SK-N-SH (cell line): ENCODE measurements around the gene FGD4.

Source experiments
- EZH2phosphoT487 ChIP-seq: fragments of 200-600 bp; sonication (generic); IDR thresholded peaks from 2 replicates; pipeline ENCODE4 v1.6.1; 2017; ENCODE audit warnings: low read depth, mixed run types, mild to moderate bottlenecking, antibody characterized with exemption, moderate library complexity, borderline replicate concordance
- FOXJ3 ChIP-seq: sonication (generic); formaldehyde crosslinking; IDR thresholded peaks from 2 replicates; pipeline ENCODE4 v1.5.1; 2020; ENCODE audit warnings: mild to moderate bottlenecking, missing genetic modification reagents
- POLR2AphosphoS5 ChIP-seq: IDR thresholded peaks from 2 replicates; pipeline ENCODE4 v1.6.1; 2012; ENCODE audit warnings: low read depth, low read length
- RAD21 ChIP-seq: IDR thresholded peaks from 2 replicates; pipeline ENCODE4 v1.6.1; 2012; ENCODE audit warnings: mild to moderate bottlenecking, low read length
- TAF1 ChIP-seq: IDR thresholded peaks from 2 replicates; pipeline ENCODE4 v1.6.1; 2012; ENCODE audit warnings: low read depth, mild to moderate bottlenecking, low read length, moderate library complexity, borderline replicate concordance
- TF ChIP-seq, protein P1 (sequence below): fragments of 150-350 bp; IDR thresholded peaks from 2 replicates; pipeline ENCODE4 v1.6.1; 2017; ENCODE audit warnings: antibody characterized with exemption, low read length, low read depth, borderline replicate concordance
- TF ChIP-seq, protein P2 (sequence below): fragments of 200-600 bp; sonication (generic); IDR thresholded peaks from 2 replicates; pipeline ENCODE4 v1.6.1; 2017; ENCODE audit warnings: antibody characterized with exemption, mild to moderate bottlenecking, moderate library complexity
- TF ChIP-seq, protein P3 (sequence below): IDR thresholded peaks from 2 replicates; pipeline ENCODE4 v1.4.0; 2012; ENCODE audit warnings: low read depth, borderline replicate concordance
- TF ChIP-seq, protein P4 (sequence below): IDR thresholded peaks from 2 replicates; pipeline ENCODE4 v1.6.1; 2012; ENCODE audit warnings: mild to moderate bottlenecking, low read depth, low read length, moderate library complexity

DNA sequence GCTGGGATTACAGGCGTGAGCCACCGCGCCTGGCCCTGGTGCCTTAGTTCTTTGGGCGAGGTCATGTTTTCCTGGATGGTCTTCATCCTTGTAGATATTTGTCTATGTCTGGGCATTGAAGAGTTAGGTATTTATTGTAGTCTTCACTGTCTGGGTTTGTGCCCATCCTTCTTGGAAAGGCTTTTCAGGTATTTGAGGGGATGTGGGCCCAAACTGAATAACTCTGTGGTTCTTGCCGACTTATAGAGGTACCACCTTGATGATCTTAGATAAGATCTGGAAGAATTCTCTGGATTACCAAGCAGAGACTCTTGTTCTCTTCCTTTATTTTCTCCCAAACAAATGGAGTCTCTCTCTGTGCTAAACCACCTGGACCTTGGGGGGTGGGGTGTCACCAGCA lies 18.9 kb downstream of the FGD4 start:
- TF ChIP-seq, protein P1, sequence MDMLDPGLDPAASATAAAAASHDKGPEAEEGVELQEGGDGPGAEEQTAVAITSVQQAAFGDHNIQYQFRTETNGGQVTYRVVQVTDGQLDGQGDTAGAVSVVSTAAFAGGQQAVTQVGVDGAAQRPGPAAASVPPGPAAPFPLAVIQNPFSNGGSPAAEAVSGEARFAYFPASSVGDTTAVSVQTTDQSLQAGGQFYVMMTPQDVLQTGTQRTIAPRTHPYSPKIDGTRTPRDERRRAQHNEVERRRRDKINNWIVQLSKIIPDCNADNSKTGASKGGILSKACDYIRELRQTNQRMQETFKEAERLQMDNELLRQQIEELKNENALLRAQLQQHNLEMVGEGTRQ = no peak
- TF ChIP-seq TAF1 (no peak), POLR2AphosphoS5 (no peak), RAD21 (no peak), EZH2phosphoT487 (no peak), FOXJ3 (CRISPR knock-in tag) (no peak)
- TF ChIP-seq, protein P2, sequence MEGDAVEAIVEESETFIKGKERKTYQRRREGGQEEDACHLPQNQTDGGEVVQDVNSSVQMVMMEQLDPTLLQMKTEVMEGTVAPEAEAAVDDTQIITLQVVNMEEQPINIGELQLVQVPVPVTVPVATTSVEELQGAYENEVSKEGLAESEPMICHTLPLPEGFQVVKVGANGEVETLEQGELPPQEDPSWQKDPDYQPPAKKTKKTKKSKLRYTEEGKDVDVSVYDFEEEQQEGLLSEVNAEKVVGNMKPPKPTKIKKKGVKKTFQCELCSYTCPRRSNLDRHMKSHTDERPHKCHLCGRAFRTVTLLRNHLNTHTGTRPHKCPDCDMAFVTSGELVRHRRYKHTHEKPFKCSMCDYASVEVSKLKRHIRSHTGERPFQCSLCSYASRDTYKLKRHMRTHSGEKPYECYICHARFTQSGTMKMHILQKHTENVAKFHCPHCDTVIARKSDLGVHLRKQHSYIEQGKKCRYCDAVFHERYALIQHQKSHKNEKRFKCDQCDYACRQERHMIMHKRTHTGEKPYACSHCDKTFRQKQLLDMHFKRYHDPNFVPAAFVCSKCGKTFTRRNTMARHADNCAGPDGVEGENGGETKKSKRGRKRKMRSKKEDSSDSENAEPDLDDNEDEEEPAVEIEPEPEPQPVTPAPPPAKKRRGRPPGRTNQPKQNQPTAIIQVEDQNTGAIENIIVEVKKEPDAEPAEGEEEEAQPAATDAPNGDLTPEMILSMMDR = no peak
- TF ChIP-seq, protein P3, sequence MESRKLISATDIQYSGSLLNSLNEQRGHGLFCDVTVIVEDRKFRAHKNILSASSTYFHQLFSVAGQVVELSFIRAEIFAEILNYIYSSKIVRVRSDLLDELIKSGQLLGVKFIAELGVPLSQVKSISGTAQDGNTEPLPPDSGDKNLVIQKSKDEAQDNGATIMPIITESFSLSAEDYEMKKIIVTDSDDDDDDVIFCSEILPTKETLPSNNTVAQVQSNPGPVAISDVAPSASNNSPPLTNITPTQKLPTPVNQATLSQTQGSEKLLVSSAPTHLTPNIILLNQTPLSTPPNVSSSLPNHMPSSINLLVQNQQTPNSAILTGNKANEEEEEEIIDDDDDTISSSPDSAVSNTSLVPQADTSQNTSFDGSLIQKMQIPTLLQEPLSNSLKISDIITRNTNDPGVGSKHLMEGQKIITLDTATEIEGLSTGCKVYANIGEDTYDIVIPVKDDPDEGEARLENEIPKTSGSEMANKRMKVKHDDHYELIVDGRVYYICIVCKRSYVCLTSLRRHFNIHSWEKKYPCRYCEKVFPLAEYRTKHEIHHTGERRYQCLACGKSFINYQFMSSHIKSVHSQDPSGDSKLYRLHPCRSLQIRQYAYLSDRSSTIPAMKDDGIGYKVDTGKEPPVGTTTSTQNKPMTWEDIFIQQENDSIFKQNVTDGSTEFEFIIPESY = no peak
- TF ChIP-seq, protein P4, sequence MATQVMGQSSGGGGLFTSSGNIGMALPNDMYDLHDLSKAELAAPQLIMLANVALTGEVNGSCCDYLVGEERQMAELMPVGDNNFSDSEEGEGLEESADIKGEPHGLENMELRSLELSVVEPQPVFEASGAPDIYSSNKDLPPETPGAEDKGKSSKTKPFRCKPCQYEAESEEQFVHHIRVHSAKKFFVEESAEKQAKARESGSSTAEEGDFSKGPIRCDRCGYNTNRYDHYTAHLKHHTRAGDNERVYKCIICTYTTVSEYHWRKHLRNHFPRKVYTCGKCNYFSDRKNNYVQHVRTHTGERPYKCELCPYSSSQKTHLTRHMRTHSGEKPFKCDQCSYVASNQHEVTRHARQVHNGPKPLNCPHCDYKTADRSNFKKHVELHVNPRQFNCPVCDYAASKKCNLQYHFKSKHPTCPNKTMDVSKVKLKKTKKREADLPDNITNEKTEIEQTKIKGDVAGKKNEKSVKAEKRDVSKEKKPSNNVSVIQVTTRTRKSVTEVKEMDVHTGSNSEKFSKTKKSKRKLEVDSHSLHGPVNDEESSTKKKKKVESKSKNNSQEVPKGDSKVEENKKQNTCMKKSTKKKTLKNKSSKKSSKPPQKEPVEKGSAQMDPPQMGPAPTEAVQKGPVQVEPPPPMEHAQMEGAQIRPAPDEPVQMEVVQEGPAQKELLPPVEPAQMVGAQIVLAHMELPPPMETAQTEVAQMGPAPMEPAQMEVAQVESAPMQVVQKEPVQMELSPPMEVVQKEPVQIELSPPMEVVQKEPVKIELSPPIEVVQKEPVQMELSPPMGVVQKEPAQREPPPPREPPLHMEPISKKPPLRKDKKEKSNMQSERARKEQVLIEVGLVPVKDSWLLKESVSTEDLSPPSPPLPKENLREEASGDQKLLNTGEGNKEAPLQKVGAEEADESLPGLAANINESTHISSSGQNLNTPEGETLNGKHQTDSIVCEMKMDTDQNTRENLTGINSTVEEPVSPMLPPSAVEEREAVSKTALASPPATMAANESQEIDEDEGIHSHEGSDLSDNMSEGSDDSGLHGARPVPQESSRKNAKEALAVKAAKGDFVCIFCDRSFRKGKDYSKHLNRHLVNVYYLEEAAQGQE = no peak
